HepG2 (cell line): ENCODE data around the gene KIF2C. TPM values are rescaled to one million over a fixed set of nuclear protein-coding genes. Genes with fewer than 3 reads are reported as not detected.
A peak's percentile ranks its signal among the peaks of the same experiment; 100 is the strongest.

ENCODE experiments used
- AHR ChIP-seq: IDR thresholded peaks from 2 replicates; pipeline ENCODE4 v1.6.1; 2018; ENCODE audit warnings: missing genetic modification reagents, missing compliant biosample characterization
- BCL3 ChIP-seq: sonication (generic); formaldehyde crosslinking; IDR thresholded peaks from 2 replicates; pipeline ENCODE4 v1.5.1; 2020; ENCODE audit warnings: mild to moderate bottlenecking, missing genetic modification reagents, moderate library complexity
- CERS6 ChIP-seq: sonication (generic); formaldehyde crosslinking; IDR thresholded peaks from 2 replicates; pipeline ENCODE4 v1.5.0; 2020; ENCODE audit warnings: missing genetic modification reagents
- CHD2 ChIP-seq: IDR thresholded peaks from 2 replicates; pipeline ENCODE4 v1.6.1; 2011; ENCODE audit warnings: low read depth, low read length, improper control_type of control experiment
- EP300 ChIP-seq, 3 experiments: sonication (generic) in 1 of 3; formaldehyde crosslinking in 1 of 3; IDR thresholded peaks; 2 replicates each; pipeline versions ENCODE4 v1.5.1 to v1.6.1; 2011 to 2020; ENCODE audit warnings: low read depth in 2 of 3, low read length in 2 of 3, borderline replicate concordance in 1 of 3, improper control_type of control experiment in 1 of 3, mild to moderate bottlenecking in 1 of 3, missing genetic modification reagents in 1 of 3, moderate library complexity in 1 of 3
- ESRRA ChIP-seq: sonication (generic); formaldehyde crosslinking; IDR thresholded peaks from 2 replicates; pipeline ENCODE4 v1.5.1; 2020; ENCODE audit warnings: mild to moderate bottlenecking, low read depth, missing genetic modification reagents
- EZH2 ChIP-seq: conservative IDR thresholded peaks from 2 replicates; pipeline ENCODE4 v1.6.1; 2012; ENCODE audit warnings: mild to moderate bottlenecking, low read depth, low read length, moderate library complexity
- FOXC1 ChIP-seq: sonication (generic); formaldehyde crosslinking; IDR thresholded peaks from 2 replicates; pipeline ENCODE4 v1.8.0; 2022; ENCODE audit warnings: mild to moderate bottlenecking, missing genetic modification reagents, borderline replicate concordance
- FOXM1 ChIP-seq: sonication (generic); formaldehyde crosslinking; IDR thresholded peaks from 2 replicates; pipeline ENCODE4 v1.5.0; 2020; ENCODE audit warnings: missing genetic modification reagents
- HIVEP1 ChIP-seq: sonication (generic); formaldehyde crosslinking; IDR thresholded peaks from 2 replicates; pipeline ENCODE4 v1.4.0; 2020; ENCODE audit warnings: mild to moderate bottlenecking, missing genetic modification reagents
- JUN ChIP-seq: sonication (generic); formaldehyde crosslinking; IDR thresholded peaks from 2 replicates; pipeline ENCODE4 v1.4.0; 2020; ENCODE audit warnings: mild to moderate bottlenecking, missing genetic modification reagents
- MED13 ChIP-seq: sonication (generic); formaldehyde crosslinking; IDR thresholded peaks from 2 replicates; pipeline ENCODE4 v1.5.0; 2020; ENCODE audit warnings: missing genetic modification reagents
- NAIF1 ChIP-seq: sonication (generic); formaldehyde crosslinking; IDR thresholded peaks from 2 replicates; pipeline ENCODE4 v1.5.0; 2020; ENCODE audit warnings: mild to moderate bottlenecking, missing genetic modification reagents, borderline replicate concordance
- NKX3-1 ChIP-seq: sonication (generic); formaldehyde crosslinking; IDR thresholded peaks from 2 replicates; pipeline ENCODE4 v1.5.0; 2020; ENCODE audit warnings: missing genetic modification reagents
- SMAD1 ChIP-seq: sonication (generic); formaldehyde crosslinking; IDR thresholded peaks from 2 replicates; pipeline ENCODE4 v1.4.0; 2020; ENCODE audit warnings: missing genetic modification reagents, low read depth, mild to moderate bottlenecking, borderline replicate concordance
- SMARCE1 ChIP-seq: fragments of 450-650 bp; IDR thresholded peaks from 2 replicates; pipeline ENCODE4 v1.6.1; 2017; ENCODE audit warnings: borderline replicate concordance
- TEAD3 ChIP-seq: optimal IDR thresholded peaks from 2 replicates; pipeline ENCODE3; 2016; ENCODE audit warnings: borderline replicate concordance
- THAP11 ChIP-seq: IDR thresholded peaks from 2 replicates; pipeline ENCODE4 v1.6.1; 2016; ENCODE audit warnings: missing biosample characterization, missing genetic modification reagents
- ZNF10 ChIP-seq: sonication (generic); formaldehyde crosslinking; IDR thresholded peaks from 2 replicates; pipeline ENCODE4 v1.4.0; 2020; ENCODE audit warnings: mild to moderate bottlenecking, low read depth, missing genetic modification reagents, borderline replicate concordance
- ZNF143 ChIP-seq: sonication (generic); formaldehyde crosslinking; IDR thresholded peaks from 2 replicates; pipeline ENCODE4 v1.4.0; 2020; ENCODE audit warnings: missing genetic modification reagents
- ZNF564 ChIP-seq: sonication (generic); formaldehyde crosslinking; IDR thresholded peaks from 2 replicates; pipeline ENCODE4 v1.8.1; 2023; ENCODE audit warnings: mild to moderate bottlenecking, missing genetic modification reagents
- ZNF589 ChIP-seq: sonication (generic); formaldehyde crosslinking; conservative IDR thresholded peaks from 2 replicates; pipeline ENCODE4 v1.8.0; 2022; ENCODE audit warnings: mild to moderate bottlenecking, moderate library complexity, missing genetic modification reagents
- polyA plus RNA-seq, 8 experiments: library from polyadenylated mRNA; depleted of rRNA in 3 of 8; stranded (reverse) in 7 of 8; unstranded in 1 of 8; fragments of >200 nt; fragmentation: Illumina TruSeq in 4 of 8; extraction: Trizol in 4 of 8; gene quantifications; 2 replicates each; pipeline versions ENCODE4 v1.2.1 to v1.2.3, GENCODE V29; 2011 to 2016; ENCODE audit warnings: low read depth in 4 of 8, missing spikeins in 1 of 8, mixed read lengths in 1 of 8; ENCODE audit not compliant: insufficient read depth in 1 of 8
- total RNA-seq, 5 experiments: library from RNA; depleted of rRNA; stranded (reverse); fragments of >200 nt; fragmentation: Illumina TruSeq; extraction: Trizol; gene quantifications; 2 replicates each; pipeline ENCODE4 v1.2.3, GENCODE V29; 2016; ENCODE audit warnings: low read depth in 1 of 5
- TF ChIP-seq, protein P1 (sequence below): sonication (generic); formaldehyde crosslinking; IDR thresholded peaks from 2 replicates; pipeline ENCODE4 v1.4.0; 2020; ENCODE audit warnings: missing genetic modification reagents
- TF ChIP-seq, protein P2 (sequence below): sonication (generic); formaldehyde crosslinking; conservative IDR thresholded peaks from 2 replicates; pipeline ENCODE4 v1.4.0; 2020; ENCODE audit warnings: missing genetic modification reagents

The KIF2C gene
- total and polyA plus RNA-seq, 2 of the 13 experiments (the other 11 are each of a cell fraction or from before 2014, with no cell fraction given): 29.7 to 53.7 TPM

GRCh38 chr1:44775078-44775929 lies 35.7 kb downstream of the KIF2C start, which contains the start of gene RPS8 (continued):
- TF ChIP-seq BCL3 (CRISPR knock-in tag): peak; percentile 41; the same call in 1 of the 2 replicates
- TF ChIP-seq HIVEP1: no peak
- 0 out of 4 replicates have a peak, but pooled peaks of 1 of the 2 experiments have one; percentile 11 for TF ChIP-seq EP300 (IDR thresholded peaks at IDR 0.05; ENCODE audit: low read depth in 2 of 2, low read length in 2 of 2)
- 0 out of 2 replicates have a peak, but pooled peaks have one; percentile 31 for TF ChIP-seq EP300 (CRISPR knock-in tag; IDR thresholded peaks at IDR 0.05; ENCODE audit: borderline replicate concordance)
- no peak; the same call in 1 of the 2 replicates for TF ChIP-seq ESRRA (CRISPR knock-in tag)
- peak; percentile 84 for TF ChIP-seq MED13
- TF ChIP-seq ZNF10 (CRISPR knock-in tag): no peak
- peak; percentile 71; the same call in 1 of the 2 replicates for TF ChIP-seq ZNF589
- TF ChIP-seq FOXM1 (CRISPR knock-in tag): peak; percentile 95
- TF ChIP-seq NAIF1 (CRISPR knock-in tag): peak; percentile 83; the same call in 1 of the 2 replicates
- peak; percentile 93 for TF ChIP-seq THAP11 (CRISPR knock-in tag)
- TF ChIP-seq FOXC1: peak; percentile 51; the same call in 1 of the 2 replicates
- no peak; the same call in 1 of the 2 replicates for TF ChIP-seq SMAD1 (CRISPR knock-in tag)
- TF ChIP-seq AHR (CRISPR knock-in tag): 0 out of 2 replicates have a peak, but pooled peaks have one; percentile 46
- peak; percentile 57; the same call in 1 of the 2 replicates for TF ChIP-seq JUN
- TF ChIP-seq EZH2: no peak
- peak; percentile 65 for TF ChIP-seq TEAD3 (CRISPR knock-in tag)
- peak; percentile 89 for TF ChIP-seq ZNF143 (CRISPR knock-in tag)
- TF ChIP-seq, protein P1, sequence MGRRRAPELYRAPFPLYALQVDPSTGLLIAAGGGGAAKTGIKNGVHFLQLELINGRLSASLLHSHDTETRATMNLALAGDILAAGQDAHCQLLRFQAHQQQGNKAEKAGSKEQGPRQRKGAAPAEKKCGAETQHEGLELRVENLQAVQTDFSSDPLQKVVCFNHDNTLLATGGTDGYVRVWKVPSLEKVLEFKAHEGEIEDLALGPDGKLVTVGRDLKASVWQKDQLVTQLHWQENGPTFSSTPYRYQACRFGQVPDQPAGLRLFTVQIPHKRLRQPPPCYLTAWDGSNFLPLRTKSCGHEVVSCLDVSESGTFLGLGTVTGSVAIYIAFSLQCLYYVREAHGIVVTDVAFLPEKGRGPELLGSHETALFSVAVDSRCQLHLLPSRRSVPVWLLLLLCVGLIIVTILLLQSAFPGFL (CRISPR knock-in tag): no peak
- TF ChIP-seq SMARCE1: no peak
- TF ChIP-seq, protein P2, sequence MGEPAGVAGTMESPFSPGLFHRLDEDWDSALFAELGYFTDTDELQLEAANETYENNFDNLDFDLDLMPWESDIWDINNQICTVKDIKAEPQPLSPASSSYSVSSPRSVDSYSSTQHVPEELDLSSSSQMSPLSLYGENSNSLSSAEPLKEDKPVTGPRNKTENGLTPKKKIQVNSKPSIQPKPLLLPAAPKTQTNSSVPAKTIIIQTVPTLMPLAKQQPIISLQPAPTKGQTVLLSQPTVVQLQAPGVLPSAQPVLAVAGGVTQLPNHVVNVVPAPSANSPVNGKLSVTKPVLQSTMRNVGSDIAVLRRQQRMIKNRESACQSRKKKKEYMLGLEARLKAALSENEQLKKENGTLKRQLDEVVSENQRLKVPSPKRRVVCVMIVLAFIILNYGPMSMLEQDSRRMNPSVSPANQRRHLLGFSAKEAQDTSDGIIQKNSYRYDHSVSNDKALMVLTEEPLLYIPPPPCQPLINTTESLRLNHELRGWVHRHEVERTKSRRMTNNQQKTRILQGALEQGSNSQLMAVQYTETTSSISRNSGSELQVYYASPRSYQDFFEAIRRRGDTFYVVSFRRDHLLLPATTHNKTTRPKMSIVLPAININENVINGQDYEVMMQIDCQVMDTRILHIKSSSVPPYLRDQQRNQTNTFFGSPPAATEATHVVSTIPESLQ (CRISPR knock-in tag): no peak
- TF ChIP-seq CERS6: peak; percentile 50; the same call in 1 of the 2 replicates
- peak; percentile 97 for TF ChIP-seq NKX3-1 (CRISPR knock-in tag)
- no peak for TF ChIP-seq ZNF564 (CRISPR knock-in tag)
- peak; percentile 73 for TF ChIP-seq CHD2
